AG10803 (cell line): Measurements from ENCODE around the gene KL.

ENCODE experiments used
- DNase-seq: peaks from one replicate; pipeline ENCODE4 v3.0.0; 2010; ENCODE audit warnings: low read depth
- H3K4me3 ChIP-seq: 2 replicates; pipeline ENCODE4 v1.5.1; 2011; ENCODE audit warnings: mild to moderate bottlenecking, low read length, control low read depth
- TF ChIP-seq, protein P1 (sequence below): conservative IDR thresholded peaks from 2 replicates; pipeline ENCODE4 v1.5.1; 2011; ENCODE audit warnings: mild to moderate bottlenecking, low read length, control low read depth, inconsistent platforms

KL gene

DNA sequence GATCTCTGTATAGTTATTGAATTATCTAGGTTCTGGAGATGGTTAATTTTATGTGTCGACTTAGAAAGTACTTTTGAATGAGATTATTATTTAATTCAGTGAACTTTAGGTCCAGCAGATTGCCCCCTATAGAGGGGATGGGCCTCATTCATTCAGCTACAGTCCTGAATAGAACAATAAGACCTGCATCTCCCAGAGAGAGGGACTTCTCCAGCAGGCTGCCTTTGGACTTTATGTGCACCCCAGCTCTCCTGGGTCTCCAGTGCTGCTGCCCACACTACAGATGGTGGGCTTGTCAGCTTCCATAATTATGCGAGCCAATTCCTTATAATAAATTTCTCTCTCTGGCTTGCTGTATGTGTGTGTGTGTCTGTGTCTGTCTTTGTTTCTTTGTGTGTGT, 39.3 kb upstream of the KL start:
- TF ChIP-seq, protein P1, sequence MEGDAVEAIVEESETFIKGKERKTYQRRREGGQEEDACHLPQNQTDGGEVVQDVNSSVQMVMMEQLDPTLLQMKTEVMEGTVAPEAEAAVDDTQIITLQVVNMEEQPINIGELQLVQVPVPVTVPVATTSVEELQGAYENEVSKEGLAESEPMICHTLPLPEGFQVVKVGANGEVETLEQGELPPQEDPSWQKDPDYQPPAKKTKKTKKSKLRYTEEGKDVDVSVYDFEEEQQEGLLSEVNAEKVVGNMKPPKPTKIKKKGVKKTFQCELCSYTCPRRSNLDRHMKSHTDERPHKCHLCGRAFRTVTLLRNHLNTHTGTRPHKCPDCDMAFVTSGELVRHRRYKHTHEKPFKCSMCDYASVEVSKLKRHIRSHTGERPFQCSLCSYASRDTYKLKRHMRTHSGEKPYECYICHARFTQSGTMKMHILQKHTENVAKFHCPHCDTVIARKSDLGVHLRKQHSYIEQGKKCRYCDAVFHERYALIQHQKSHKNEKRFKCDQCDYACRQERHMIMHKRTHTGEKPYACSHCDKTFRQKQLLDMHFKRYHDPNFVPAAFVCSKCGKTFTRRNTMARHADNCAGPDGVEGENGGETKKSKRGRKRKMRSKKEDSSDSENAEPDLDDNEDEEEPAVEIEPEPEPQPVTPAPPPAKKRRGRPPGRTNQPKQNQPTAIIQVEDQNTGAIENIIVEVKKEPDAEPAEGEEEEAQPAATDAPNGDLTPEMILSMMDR, result no peak

DNA sequence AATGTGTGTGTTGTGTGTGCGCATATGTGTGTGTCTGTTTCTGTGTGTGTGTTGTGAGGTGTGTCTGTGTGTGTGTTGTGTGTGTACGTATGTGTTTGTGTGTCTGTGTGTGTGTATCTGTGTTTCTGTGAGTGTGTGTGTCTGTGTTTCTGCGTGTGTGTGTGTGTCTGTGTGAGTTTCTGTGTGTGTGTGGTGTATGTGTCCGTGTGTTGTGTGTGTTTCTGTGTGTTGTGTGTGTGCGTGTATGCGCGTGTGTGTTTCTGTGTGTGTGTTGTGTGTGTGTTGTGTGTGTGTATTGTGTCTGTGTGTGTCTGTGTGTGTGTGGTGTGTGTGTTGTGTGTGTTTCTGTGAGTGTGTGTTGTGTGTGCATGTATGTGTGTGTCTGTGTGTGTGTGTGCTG, 38.9 kb upstream of the KL start:
- no peak overlapping the region for H3K4me3 ChIP-seq
- DNase-seq, result no peak
- TF ChIP-seq, protein P1, result no peak

More for the DNA sequence above, 39.3 kb upstream of the KL start:
- no peak overlapping the region for H3K4me3 ChIP-seq
- no peak for DNase-seq

DNA sequence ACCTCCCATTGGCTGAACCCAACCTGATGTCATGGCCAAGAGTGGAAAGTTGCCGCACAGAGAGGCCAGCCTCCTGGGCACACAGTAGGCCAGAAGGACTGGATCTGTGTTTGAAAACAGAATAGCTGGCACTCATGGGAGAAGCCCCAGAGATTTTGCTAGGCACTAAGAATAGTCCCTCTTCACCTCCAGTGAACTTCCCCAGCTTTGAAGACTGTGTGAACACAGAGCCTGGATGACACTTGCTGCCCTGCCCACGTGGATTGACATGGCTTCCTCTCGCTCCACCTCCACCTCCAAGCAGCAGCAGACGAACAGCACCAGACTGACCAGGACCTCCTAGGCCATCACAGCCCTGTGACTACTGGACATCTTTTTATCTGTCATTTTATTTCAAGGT, 37.9 kb upstream of the KL start:
- H3K4me3 ChIP-seq, result no peak overlapping the region
- TF ChIP-seq, protein P1, result no peak
- DNase-seq, result no peak

DNA sequence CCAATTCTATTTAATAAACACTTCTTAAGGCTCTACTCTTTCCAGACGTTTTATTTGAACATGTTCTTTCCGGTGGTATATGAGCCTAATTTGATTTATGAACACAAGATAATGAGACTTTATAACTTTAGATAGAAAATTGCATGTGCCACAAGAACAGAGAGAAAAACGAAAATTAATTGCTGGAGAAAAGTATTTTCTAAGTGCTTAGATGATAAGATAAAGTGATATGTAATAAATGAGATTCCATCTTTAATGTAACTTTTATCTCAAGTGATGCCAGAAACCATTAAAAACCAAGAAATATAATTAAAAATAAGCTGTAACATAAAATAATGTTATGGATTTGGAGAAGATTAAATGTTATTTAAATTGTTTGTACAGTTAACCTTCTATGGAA, 33.2 kb upstream of the KL start:
- H3K4me3 ChIP-seq, result no peak overlapping the region
- TF ChIP-seq, protein P1, result no peak
- DNase-seq, result no peak

DNA sequence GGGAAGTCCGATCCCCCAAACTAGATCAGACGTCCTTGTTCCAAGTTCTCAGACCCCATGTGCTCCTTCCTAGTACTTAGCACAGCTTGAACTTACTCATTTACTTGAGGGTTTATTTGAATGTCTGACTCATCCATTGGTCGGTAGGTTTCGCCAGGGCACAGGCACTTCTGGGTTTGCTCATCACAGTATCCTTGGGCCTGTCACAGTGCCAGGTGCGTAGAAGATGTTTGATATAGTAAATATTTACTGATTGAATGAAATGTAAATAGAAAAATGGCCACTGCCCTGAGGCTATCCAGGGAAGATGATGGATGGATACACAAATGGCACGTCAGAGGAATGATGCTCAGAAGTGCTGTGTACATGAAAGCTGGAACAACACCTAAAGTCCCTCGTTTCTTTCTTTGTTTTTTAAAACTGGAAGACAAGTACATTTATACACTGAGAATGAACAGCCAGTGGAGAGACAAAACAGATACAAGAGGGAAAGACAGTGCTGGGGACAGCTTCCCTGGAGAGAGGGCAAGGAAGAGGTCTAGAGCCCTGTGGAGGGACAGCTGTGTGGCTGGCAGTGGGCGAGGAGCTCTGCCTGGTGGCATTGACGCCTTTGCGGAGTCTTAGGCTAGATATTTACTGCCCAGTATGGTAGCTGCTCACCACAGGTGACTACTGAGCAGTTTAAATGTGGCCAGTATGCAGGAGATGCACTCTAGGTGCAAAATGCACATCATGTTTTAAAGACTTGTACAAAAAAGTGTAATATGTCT, 31.2 kb upstream of the KL start:
- no peak overlapping the region for H3K4me3 ChIP-seq
- TF ChIP-seq, protein P1, result no peak
- no peak for DNase-seq

DNA sequence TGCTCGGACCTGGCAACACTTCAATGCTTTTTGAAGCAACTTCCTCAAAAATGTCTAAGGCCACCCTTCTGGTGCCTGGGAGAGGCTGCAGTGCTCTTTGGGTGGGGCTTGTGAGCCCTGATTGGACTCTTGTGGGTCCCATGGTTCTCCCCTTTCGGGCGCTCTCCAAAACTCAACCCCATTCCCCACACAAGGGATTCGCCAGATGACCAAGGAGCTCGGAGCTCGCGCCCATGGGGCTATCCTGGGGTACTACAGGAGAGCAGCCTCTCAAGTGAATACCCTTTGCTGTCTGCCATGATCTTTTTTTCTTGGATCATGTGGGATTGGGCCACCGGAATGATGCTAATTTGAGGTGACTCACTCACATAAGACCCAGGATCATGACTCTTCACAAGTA, 29.7 kb upstream of the KL start:
- no peak overlapping the region for H3K4me3 ChIP-seq
- DNase-seq, result no peak
- TF ChIP-seq, protein P1, result no peak

DNA sequence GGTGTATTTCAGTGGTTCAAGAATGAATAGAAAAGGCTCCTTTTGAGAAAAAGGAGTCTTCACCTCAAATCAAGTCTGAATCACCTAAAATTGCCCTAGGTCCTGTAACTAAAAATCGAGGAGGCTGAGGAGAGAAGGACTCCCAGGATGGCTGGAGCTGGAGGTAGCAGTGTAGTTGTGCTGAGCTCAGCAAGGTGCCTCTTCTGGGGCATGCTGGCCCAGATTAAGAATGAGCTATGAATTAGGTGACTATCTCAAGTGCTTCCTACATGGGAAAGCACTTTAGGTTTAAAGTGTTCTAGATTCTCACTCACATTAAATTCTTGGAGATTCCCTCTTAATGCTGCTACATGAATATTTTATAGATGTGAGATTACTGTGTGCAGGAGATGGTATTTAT, 28.8 kb upstream of the KL start:
- no peak for DNase-seq
- TF ChIP-seq, protein P1, result no peak
- H3K4me3 ChIP-seq, result no peak overlapping the region
